Stimulated activated CD4-positive, alpha-beta T cell treated with anti-CD3 and anti-CD28 coated beads, Interleukin-15, amount 100 ng/mL, for 48 hours (primary cell): ENCODE results near the gene COL21A1.

Source experiments
- DNase-seq, 2 donors: peaks; one replicate each; pipeline ENCODE4 v3.0.0-alpha.2; 2020; ENCODE audit warnings: low read depth in 2 of 2

Gene COL21A1

DNA sequence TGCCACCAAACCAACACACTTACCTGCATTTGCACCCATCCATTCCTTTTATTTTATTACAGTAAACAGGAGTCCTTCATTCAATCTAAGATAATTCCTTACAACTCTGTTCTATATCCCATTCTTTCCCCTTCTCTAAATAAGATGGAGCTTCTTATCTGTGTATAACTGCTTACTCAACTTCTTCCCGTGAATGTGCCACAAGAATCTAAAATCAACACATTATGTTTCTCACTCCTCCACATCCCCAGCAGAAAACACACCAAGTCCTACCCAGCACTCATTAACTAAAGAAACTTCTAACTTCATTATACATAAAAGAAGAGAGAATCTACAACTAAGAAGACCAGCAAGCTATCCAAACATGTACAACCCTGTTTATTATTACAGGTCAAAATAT, 141.1 kb downstream of the COL21A1 start:
- DNase-seq: no peak

DNA sequence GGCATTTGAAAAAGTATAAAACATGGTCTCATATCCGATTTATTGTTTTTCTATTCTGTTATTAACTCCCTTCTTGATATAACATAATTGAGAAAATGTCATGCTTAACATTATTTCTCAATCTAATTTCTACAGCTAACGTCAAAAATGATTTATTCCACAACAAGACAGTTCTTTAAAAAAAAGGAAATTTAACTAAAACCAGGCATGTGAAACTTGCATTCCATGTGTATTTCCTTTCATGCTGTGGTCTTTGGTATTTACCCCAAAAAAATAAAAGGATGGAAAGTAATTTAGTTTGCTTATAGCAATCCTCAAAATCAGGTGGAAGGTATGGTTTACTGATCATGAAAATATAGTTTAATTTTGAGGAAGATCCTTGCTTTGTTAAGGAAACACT, 142.8 kb downstream of the COL21A1 start:
- no peak for DNase-seq

DNA sequence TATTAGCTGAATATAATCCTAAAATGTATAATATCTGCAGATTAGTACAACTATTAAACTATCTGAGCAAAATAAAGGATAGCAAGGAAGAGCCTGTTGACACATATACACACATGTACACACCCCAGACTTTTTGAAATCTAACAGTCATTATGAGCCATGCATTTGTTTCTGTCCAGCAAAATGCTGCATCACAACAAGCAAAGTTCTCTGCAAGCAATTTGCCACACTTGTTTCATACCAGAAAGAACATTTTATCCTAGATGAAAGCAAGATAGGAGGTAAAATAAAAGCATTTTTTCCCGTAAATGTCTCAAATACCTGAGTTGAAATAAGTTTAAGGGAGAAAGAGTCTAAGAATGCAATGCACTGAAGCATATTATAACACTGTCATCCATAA, 145.2 kb downstream of the COL21A1 start:
- no peak for DNase-seq

DNA sequence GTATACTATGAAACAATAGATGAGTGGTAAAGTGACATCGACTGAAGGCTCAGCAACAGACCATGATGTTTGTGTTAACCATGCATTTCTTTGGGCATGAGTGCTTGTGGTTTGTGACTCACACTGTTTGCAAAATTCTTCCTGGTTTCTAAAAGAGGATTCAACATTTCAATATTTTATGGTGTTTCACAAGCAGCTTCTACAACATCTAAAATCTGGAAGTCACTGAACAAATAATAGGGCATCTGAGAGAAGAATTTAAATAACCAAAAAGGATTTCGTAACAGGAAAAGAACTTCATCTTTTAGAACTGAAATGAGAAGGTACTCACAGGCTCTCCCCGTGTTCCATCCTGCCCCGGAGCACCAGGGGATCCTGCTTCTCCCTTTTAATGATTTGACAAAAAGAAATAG, 146.2 kb downstream of the COL21A1 start:
- DNase-seq: no peak

DNA sequence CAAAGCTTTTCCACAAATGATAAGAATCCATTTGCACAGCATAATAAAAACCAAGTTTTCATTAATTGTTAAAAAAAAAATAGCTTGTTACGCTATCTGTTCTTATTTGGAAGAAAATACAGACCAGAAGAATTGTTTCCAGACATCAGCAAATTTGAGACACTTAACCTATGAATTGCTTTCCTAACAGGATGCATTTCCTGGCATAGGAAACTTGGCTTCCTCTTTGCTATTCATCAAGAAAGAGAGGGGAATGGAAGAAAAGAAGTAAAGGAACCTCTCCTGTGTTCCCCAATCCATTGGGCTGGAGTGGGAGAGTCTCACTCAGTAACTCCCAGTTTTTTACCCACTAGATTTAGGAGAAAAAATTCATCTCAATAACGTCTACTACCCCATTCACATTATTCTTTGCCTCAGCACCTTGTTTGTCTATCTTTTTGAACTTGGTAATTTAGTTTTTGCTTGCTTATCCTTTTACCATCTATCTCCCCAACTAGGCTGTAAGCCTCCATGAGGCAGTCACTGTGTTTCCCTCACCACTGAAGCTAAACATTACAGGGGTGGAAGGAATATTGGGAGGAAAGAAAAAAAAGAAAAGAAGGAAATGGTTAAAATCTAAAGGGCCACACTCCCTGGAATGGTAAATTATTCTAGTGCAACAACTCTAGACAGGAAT, 150.3 kb downstream of the COL21A1 start:
- no peak for DNase-seq

DNA sequence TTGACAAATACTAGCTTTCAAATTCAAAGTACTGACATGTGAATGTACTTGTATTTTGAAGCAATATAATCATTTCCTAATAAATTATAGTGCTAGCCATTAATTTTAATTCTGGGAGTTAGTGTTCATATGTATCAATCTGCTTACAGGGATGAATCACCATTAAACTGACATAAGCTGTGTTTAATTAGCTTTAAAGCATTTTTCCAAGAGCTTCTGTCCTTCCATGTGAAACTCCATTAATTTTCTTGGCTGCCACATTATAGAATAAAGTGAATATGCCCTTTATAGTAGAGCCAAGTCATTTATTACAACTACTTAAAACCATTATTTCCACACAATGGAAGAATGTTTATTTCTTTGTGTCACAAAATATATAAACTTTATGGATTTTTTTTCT, 150.8 kb downstream of the COL21A1 start:
- DNase-seq: no peak

DNA sequence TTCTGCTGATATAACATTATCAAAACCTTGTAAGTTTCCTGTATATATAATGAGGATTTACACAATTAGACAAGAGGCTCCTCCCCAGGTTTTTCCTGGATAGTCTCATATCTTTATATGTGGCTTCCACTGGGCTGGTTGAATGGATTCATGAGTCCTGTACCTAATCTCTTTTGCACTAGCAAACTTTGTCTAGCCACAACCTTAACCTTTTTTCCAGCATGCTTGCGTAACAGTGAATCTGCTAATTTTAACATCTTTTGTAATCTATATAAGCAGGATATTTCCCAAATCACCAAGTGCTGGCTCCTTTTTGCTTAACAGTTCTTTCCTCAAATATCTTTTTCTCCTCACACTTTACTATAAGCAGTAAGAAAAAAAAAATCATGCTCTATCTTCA, 153.6 kb downstream of the COL21A1 start:
- no peak for DNase-seq

DNA sequence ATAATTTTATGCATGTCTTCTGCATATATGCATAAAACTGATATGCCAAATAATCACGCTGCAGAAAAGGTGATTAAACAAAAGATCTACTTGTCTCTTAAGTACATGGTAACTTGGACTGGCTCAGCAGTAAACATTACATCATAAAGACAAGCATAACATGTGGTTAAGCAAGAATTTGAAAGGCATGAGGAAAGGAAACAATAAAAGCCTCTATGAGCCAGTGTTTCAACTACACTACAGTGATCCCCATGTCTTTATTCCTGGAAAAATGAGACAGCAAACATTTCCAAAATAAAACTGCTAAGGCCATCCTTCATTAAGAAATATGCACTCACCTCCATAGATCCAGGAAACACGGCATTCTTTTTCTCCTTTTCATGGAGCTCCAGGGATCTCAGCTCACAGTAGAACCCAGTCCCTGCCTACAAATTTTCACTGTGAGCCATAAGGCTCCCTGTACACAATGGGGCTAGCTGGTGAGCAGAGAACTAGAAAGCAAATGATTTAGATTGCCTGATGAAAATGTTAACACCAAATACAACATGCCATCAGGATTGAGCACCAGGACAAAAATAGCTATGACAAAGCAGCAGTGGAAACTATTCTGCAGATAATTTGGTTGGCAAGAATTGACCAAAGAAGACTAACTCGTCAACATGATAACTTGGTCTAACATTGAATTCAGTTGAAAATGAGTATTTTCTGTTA, 156.1 kb downstream of the COL21A1 start:
- DNase-seq: no peak

GRCh38 chr6:56088641-56089040, 158.7 kb downstream of the COL21A1 start:
- DNase-seq: no peak

GRCh38 chr6:56087421-56087820, 160.0 kb downstream of the COL21A1 start:
- DNase-seq: no peak

DNA sequence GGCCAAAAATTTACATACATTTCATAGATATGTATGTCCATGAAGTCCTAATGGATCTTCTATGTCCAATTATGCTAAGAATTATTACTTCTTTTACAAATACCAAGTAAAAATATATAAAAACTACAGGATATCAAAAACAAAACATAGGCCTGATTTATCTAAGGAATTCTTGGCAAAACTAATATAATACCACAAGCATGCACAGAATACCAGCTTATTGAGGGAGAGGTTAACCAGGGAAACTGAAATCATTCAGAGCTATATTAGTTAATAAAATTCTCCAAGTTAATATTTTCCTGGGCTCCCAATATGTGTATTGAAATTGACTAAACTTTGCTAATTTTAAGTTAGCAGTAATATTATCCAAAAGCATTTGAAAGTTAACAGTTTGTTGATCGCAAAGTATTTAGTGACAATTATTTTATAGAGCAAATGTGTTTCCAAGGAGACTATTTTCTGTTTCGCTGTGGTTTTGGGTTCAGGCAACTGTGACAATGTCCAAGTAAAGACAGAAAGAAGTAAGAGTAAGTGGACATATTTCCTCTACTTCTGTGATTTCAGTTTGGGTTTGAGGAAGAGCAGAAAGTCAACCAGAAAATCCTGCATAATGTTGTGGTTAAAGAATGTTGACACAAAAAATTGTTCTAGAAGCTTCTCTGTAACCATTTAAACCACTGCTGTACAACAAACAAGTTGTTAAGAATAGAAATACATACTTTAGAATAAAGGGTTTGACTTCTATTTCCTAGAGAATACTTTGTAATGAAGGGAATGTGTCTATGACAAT, 167.4 kb downstream of the COL21A1 start:
- no peak for DNase-seq

- no peak for DNase-seq
These were observed 171.3 kb downstream of the COL21A1 start for GRCh38 chr6:56076033-56076432.

- DNase-seq: no peak
These were observed 173.6 kb downstream of the COL21A1 start for GRCh38 chr6:56073761-56074160.

- DNase-seq: no peak
These were observed 174.1 kb downstream of the COL21A1 start for GRCh38 chr6:56073315-56073714.

GRCh38 chr6:56072856-56073255, 174.5 kb downstream of the COL21A1 start:
- no peak for DNase-seq

DNA sequence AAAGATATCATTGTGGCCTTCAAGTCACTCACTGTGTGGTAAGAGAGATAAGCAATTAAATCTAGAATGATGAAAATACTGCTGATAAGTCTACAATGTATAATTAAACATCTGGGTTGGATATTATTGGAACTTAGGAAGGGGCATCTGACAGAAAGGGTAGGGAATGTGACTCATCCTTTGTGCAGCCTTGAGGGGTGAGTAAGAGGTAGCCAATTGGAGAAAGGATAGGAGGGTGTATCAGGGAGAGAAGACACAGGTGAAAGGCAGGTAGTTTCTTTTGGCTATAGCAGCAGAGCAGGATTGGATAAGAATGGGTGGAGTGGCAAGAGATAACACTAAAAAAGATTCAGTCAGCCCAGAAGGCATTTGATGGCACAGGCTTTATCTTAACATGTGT, 182.0 kb downstream of the COL21A1 start:
- no peak for DNase-seq

- no peak for DNase-seq
These were observed 184.5 kb downstream of the COL21A1 start for GRCh38 chr6:56062836-56063235.

GRCh38 chr6:56058636-56059035, 188.7 kb downstream of the COL21A1 start:
- DNase-seq: no peak

- no peak for DNase-seq
These were observed 192.2 kb downstream of the COL21A1 start for GRCh38 chr6:56055081-56055704.

GRCh38 chr6:56051202-56051598, 196.2 kb downstream of the COL21A1 start:
- no peak for DNase-seq

DNA sequence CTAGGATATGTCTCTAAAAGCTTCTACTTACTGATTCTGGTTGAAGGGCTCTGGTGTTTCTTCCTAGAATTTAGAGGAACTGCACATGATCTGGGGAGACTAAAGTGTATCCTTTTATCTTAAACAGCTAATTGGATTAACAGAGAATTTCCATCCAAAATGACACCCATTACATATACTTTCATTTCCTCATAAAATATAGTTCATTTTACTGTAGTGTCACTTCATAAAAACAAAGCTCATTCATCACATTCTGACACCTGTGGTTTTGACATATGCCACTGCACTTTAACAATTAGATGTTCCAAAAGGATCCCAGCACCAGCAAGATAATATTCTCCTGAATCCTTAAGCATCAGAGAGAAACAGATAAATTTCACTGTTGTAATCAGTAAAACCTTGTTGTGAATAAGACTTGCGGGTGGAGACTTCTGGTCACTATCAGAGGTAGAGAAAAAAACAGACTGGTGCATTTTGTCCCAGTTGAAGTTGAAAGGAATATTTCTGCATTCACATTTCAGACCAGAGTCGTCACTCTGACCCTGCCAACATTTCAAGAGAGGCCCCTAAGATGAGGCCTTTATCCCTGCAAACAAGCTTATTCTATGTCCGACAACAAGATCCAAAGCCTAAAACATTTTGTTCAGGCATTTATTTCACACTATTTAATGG, 196.7 kb downstream of the COL21A1 start:
- no peak for DNase-seq

DNA sequence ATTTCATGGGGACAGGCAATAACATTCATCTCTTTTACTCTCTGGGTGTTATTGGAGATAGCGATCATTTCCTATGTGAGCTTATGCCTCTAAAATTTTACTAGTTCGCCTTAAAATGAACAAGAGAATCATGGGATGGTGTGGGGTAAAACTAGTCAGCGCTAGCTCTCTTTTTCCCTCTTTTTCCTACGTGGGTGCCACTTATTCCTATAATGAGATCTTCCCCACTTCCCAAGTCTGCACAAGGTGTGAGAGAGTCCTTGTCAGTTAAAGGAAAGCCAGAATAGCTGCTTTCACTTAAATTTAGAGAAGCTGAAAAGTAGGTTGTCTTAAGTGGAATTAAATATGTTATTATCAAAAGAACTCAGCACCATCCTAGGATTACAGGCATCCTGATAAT, 198.8 kb downstream of the COL21A1 start:
- no peak for DNase-seq
